ENCODE data around the gene NRXN3. TPM values are rescaled to one million over a fixed set of nuclear protein-coding genes. Genes with fewer than 3 reads are reported as not detected.

Gene NRXN3
- total RNA-seq, 1 experiment from 2014 or later, result not detected

DNA sequence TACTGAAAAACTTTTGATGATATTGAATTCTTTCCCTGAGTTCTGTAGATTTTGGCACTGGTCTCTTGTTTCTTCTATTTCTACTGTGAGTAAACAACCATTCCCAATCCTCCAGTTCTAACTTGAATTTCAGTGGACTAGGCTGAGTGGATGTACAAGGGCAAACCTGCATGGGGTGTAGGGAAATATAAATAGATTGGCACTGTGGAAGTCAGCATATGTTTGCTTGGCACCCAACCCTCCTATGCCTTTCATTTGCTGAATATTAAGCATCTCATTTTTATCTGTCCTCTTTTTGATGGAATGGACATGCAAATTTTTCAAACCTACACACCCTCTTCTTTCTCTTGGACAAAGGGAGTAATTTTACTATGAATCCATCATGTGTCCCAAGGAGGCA, 1212.9 kb downstream of the NRXN3 start:
- Histone ChIP-seq H3K4me1 (ENCODE audit: control insufficient read depth in 1 of 2, insufficient read depth in 2 of 2, low read length in 2 of 2) (no peaks in the 10 kb centered on the region), H3K9ac (ENCODE audit: low read length) (no peak overlapping the region), H3K79me2 (ENCODE audit: insufficient read depth, low read length) (no peaks in the 10 kb centered on the region), H3K9me2 (ENCODE audit: insufficient read depth) (no peaks in the 10 kb centered on the region), H3K36me3 (ENCODE audit: control insufficient read depth in 1 of 2, insufficient read depth in 2 of 2, low read length in 2 of 2) (no peaks in the 10 kb centered on the region), H4K20me1 (ENCODE audit: insufficient read depth) (no peaks in the 10 kb centered on the region), H2AFZ (ENCODE audit: low read depth, low read length, poor library complexity, severe bottlenecking) (no peak overlapping the region), H3K9me3 (ENCODE audit: control insufficient read depth in 1 of 2, insufficient read depth in 1 of 2, low read depth in 1 of 2, low read length in 2 of 2) (peaks cover 0 to 9% of the 10 kb centered on the region in 2 experiments; a peak in 2 of 4 replicates), H3K4me3 (replicated peaks in 1 of 2; ENCODE audit: low read depth in 1 of 2, low read length in 2 of 2) (no peak overlapping the region), H3K27ac (ENCODE audit: low read depth, low read length) (no peak overlapping the region), H3K4me2 (ENCODE audit: low read length) (no peak overlapping the region), H3K27me3 (ENCODE audit: insufficient read depth, low read length) (no peaks in the 10 kb centered on the region)
- CTCF ChIA-PET, result no interaction called here
- no peak for TF ChIP-seq CBX3 (IDR thresholded peaks at IDR 0.05; ENCODE audit: low read depth)
- TF ChIP-seq, protein P1, sequence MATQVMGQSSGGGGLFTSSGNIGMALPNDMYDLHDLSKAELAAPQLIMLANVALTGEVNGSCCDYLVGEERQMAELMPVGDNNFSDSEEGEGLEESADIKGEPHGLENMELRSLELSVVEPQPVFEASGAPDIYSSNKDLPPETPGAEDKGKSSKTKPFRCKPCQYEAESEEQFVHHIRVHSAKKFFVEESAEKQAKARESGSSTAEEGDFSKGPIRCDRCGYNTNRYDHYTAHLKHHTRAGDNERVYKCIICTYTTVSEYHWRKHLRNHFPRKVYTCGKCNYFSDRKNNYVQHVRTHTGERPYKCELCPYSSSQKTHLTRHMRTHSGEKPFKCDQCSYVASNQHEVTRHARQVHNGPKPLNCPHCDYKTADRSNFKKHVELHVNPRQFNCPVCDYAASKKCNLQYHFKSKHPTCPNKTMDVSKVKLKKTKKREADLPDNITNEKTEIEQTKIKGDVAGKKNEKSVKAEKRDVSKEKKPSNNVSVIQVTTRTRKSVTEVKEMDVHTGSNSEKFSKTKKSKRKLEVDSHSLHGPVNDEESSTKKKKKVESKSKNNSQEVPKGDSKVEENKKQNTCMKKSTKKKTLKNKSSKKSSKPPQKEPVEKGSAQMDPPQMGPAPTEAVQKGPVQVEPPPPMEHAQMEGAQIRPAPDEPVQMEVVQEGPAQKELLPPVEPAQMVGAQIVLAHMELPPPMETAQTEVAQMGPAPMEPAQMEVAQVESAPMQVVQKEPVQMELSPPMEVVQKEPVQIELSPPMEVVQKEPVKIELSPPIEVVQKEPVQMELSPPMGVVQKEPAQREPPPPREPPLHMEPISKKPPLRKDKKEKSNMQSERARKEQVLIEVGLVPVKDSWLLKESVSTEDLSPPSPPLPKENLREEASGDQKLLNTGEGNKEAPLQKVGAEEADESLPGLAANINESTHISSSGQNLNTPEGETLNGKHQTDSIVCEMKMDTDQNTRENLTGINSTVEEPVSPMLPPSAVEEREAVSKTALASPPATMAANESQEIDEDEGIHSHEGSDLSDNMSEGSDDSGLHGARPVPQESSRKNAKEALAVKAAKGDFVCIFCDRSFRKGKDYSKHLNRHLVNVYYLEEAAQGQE (IDR thresholded peaks at IDR 0.05; ENCODE audit: low read depth), result no peak
- TF ChIP-seq JUND (IDR thresholded peaks at IDR 0.05), result no peak
- POLR2A ChIA-PET, result no interaction called here
- BruUV-seq (replicated peaks), result no TSS peak
- ATAC-seq, result no peak
- RAD21 ChIA-PET (ENCODE audit: low non-redundant PET in 1 of 2, low total read pairs in 2 of 2, uncharacterized antibody in 2 of 2, unreplicated experiment in 2 of 2), result no interaction called here
- DNase-seq (ENCODE audit: low read depth, low spot score), result no peak
- intact Hi-C loops (cut with micrococcal nuclease), result no loop called here

DNA sequence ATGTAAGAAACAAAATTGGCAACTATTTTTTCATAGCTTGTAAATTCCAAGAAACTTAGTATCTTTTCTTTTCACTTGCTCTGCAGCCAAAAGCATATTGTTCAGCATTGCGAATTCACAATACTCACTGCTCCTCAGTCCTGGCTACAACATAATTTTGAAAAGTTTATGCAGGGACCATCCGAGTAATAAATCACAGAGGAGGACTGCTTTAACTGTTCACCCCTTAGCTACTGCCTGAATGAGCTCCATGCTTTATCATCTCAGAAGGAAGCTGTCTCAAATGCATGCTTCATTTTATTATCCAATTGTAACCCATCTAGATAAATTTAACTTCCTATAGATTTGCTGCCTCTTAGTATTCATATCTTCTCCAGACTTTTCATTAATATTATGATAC, 1213.3 kb downstream of the NRXN3 start:
- no peak for DNase-seq (ENCODE audit: low read depth, low spot score)
- H3K9me3 ChIP-seq (ENCODE audit: control insufficient read depth in 1 of 2, insufficient read depth in 1 of 2, low read depth in 1 of 2, low read length in 2 of 2), result peaks cover 0 to 4% of the 10 kb centered on the region in 2 experiments; a peak in 2 of 4 replicates
- ChIA-PET CTCF (no interaction called here), POLR2A (no interaction called here), RAD21 (ENCODE audit: low non-redundant PET in 1 of 2, low total read pairs in 2 of 2, uncharacterized antibody in 2 of 2, unreplicated experiment in 2 of 2) (no interaction called here)
- no peaks in the 10 kb centered on the region for H3K36me3 ChIP-seq (ENCODE audit: control insufficient read depth in 1 of 2, insufficient read depth in 2 of 2, low read length in 2 of 2)
- H3K4me3 ChIP-seq (replicated peaks in 1 of 2; ENCODE audit: low read depth in 1 of 2, low read length in 2 of 2), result no peak overlapping the region
- no peak overlapping the region for H3K4me2 ChIP-seq (ENCODE audit: low read length)
- no peaks in the 10 kb centered on the region for H3K27me3 ChIP-seq (ENCODE audit: insufficient read depth, low read length)
- no peak overlapping the region for H3K9ac ChIP-seq (ENCODE audit: low read length)
- H3K9me2 ChIP-seq (ENCODE audit: insufficient read depth), result no peaks in the 10 kb centered on the region
- no peaks in the 10 kb centered on the region for H3K4me1 ChIP-seq (ENCODE audit: control insufficient read depth in 1 of 2, insufficient read depth in 2 of 2, low read length in 2 of 2)
- H3K79me2 ChIP-seq (ENCODE audit: insufficient read depth, low read length), result no peaks in the 10 kb centered on the region
- H3K27ac ChIP-seq (ENCODE audit: low read depth, low read length), result no peak overlapping the region
- no TSS peak for BruUV-seq (replicated peaks)
- ATAC-seq, result no peak
- intact Hi-C loops (cut with micrococcal nuclease), result no loop called here
- H2AFZ ChIP-seq (ENCODE audit: low read depth, low read length, poor library complexity, severe bottlenecking), result no peak overlapping the region
- TF ChIP-seq, protein P2, sequence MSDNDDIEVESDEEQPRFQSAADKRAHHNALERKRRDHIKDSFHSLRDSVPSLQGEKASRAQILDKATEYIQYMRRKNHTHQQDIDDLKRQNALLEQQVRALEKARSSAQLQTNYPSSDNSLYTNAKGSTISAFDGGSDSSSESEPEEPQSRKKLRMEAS (IDR thresholded peaks at IDR 0.05), result no peak
- TF ChIP-seq SIN3A (IDR thresholded peaks at IDR 0.05; ENCODE audit: low read depth) (no peak), FOSL1 (IDR thresholded peaks at IDR 0.05; ENCODE audit: low read depth) (no peak)
- no peaks in the 10 kb centered on the region for H4K20me1 ChIP-seq (ENCODE audit: insufficient read depth)

Measured in HCT116 (cell line).